ENCODE data around the gene SPNS2.

Gene SPNS2

DNA sequence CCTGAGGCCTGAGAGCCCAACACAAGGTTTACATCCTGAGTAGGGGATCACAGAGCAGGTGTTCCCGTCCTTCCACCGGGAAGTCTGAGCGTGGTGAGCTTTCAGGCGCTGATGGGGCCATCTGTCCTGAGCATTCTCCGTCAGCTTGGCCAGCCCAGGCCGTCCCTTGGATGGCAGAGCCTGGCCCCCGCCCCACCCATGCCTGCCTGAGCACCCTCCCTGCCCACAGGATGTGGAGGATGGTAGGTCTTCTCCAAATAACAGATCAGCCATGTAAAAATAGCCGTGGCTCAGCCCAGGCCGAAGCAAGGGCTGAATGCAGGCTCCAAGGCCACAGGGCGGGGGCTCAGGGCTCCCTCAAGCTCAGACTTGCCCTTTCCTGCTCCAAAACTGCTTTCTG lies 20.2 kb downstream of the SPNS2 start:
- in situ Hi-C loops (cut with MboI; ENCODE audit: low sequenced_read_pairs): no loop called here

DNA sequence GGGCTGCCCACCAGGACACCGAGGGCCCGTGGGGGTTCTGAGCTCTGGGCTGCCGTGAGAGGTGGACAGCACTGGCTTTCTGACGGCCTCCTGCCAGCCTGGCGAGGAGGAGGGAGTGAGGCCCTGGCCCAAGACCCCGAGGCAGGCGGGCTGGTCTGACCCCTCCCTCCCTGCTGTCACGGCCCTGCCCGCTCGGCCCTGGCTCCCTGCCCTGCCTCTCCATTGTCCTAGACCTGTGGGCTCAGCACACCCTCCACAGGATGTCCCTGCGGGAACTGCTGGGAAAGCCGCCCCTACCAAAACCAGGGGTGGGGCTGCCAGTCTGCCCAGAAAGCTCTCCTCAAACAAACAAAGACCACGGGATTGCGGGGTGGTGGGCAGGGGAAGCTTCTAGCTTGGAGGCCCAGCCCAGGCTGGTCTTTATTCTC lies 20.7 kb downstream of the SPNS2 start:
- in situ Hi-C loops (cut with MboI; ENCODE audit: low sequenced_read_pairs): no loop called here

DNA sequence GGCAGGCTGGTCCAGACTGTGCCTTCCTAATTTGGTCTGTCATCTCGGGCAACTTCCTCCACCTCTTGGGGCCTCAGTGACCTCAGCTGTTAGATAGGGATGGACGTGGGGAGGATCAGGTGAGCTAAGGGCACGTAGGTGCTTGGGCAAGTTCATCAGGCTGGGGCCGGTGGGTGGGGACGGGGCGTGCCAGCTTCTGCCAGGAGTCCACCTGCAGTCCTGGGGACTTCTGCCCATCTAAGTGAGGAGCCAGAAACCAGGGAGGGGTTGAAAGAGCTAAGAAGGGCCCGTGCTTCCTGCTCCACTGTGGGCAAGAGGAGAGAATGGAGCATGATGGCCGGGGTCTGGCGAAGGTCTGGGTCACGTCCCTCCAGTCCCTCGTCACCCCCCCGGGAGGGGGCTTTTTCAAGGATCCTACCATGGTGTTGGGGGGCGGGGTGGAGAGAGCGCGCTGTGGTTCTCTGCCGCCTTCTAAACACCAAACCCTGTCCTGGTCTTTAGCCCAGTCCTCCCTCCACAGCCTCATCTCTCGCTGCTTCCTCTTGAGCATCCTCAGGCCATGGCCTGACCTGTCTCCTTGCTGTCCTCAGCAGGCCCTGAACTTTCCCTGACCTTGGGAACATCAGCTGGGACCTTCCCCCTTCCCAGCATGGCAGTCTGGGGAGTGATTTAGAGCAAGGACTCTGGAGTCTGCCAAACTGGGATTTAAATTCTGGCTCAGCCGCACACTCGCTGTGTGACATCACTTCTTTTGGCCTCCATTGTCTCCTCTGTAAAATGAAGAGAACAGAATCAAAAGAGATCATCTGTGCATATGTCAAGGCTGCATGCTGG lies 21.6 kb downstream of the SPNS2 start:
- in situ Hi-C loops (cut with MboI; ENCODE audit: low sequenced_read_pairs): no loop called here

- in situ Hi-C loops (cut with MboI; ENCODE audit: low sequenced_read_pairs): no loop called here
Measured at GRCh38 chr17:4520894-4521600, 22.4 kb downstream of the SPNS2 start.

GRCh38 chr17:4522661-4523060 lies 24.0 kb downstream of the SPNS2 start:
- in situ Hi-C loops (cut with MboI; ENCODE audit: low sequenced_read_pairs): no loop called here

- in situ Hi-C loops (cut with MboI; ENCODE audit: low sequenced_read_pairs): no loop called here
Measured at GRCh38 chr17:4523946-4524345, 25.3 kb downstream of the SPNS2 start.

DNA sequence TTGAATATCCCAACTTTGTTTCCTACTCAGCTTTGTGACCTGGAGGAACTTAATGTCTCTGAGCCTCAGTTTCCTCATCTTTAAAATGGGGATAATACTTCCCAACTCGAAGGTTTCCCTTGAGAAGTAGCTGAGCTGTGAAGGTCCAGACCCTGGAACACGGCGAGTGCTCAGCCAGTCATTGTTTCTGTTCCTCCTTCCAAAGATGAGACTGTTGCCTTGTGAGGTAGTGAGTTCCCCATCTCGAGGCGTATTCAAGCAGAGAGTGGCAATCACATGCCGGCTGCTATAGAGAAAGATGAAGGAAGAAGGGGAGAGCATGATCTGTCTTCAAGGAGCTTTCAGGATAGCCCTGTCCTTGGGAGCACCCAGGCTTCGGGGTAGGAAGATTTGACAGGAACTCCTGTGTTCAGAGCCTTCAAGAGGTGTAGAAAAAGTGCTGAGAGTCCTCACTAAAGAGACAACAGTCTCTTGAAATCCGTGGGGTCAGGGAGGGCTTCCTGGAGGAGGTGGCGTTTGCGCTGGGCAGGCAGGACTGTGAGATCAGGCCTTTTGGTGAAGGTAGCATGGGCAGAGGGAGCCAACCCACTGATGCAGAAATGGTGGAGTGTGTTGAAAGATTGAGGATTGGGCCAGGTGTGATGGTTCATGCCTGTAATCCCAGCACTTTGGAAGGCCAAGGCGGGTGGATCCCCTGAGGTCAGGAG lies 27.2 kb downstream of the SPNS2 start:
- in situ Hi-C loops (cut with MboI; ENCODE audit: low sequenced_read_pairs): no loop called here

- in situ Hi-C loops (cut with MboI; ENCODE audit: low sequenced_read_pairs): no loop called here
Measured at GRCh38 chr17:4527134-4527533, 28.5 kb downstream of the SPNS2 start.

- in situ Hi-C loops (cut with MboI; ENCODE audit: low sequenced_read_pairs): no loop called here
Measured at GRCh38 chr17:4527566-4528125, 29.0 kb downstream of the SPNS2 start.

GRCh38 chr17:4529533-4530152 lies 31.0 kb downstream of the SPNS2 start:
- in situ Hi-C loops (cut with MboI; ENCODE audit: low sequenced_read_pairs): no loop called here

DNA sequence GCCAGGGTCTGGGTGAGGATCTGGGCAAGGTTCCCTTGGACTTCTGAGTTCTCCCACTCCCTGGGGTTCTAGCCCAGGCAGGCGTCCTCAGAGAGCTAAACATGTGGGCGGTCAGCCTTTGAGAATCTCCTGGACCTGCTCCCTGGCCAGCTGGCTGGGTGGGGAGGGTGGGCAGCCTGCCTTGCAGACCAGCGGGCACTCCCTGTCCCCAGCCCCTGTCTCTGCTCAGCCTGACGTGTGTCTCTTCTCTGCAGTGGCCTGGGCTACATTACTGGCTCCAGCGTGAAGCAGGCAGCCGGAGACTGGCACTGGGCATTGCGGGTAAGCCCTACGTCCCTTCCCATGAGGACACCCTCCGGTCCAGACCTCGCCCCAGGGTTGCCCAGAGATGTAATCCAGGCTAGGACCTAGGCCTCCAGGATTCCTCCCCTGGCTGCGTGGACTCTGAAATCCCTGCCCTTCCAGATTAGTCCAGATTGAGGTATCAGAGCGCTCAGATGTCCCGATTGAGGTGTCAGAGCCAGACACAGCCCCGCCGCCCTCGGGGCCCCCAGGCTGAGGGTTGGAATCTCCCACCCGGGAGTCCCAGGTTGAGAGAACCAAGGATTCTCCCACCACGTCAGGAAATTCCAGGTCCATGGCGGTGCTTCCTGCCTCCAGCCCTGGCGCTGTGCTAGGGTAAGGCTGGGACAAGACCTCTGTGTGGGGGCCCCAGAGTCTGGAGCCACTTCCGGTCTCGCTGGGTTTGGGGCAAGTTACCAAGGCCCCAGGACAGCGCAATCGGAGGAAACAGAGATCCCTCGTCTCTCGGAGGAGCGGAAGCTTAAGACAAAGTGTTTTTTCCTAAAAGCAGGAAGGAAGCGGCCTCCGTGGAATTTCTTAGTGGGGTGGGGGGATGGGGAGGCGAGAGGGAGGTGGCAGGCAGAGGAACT lies 32.4 kb downstream of the SPNS2 start:
- in situ Hi-C loops (cut with MboI; ENCODE audit: low sequenced_read_pairs): no loop called here

DNA sequence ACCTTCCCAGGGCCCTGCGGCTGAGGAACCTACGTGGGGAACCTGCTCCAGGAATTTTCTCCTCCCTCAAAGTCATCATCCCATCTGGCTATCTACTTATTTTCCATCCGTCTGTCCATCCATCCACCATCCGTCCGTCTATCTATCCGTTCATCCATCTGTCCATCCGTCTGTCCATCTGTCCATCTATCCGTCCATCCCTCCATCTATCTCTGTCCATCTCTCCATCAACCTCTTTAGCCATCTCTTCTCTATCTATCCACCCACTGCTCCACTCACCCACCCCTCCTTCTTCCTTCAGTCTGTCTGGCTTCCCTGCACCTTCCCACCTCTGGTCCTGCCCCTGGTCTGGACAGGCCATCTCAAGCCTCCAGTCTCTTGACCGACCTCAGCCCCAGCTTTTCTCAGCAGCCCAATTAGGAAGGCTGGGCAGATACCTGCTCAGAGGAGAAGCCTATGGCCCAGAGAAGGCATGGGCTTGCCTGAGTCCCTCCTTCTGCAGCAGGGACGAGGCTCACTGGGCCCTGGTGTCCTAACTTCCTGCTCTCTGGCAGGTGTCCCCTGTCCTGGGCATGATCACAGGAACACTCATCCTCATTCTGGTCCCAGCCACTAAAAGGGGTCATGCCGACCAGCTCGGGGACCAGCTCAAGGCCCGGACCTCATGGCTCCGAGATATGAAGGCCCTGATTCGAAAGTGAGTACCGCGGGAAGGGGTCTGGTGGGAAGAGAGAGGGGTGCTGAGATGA lies 33.5 kb downstream of the SPNS2 start:
- in situ Hi-C loops (cut with MboI; ENCODE audit: low sequenced_read_pairs): no loop called here

DNA sequence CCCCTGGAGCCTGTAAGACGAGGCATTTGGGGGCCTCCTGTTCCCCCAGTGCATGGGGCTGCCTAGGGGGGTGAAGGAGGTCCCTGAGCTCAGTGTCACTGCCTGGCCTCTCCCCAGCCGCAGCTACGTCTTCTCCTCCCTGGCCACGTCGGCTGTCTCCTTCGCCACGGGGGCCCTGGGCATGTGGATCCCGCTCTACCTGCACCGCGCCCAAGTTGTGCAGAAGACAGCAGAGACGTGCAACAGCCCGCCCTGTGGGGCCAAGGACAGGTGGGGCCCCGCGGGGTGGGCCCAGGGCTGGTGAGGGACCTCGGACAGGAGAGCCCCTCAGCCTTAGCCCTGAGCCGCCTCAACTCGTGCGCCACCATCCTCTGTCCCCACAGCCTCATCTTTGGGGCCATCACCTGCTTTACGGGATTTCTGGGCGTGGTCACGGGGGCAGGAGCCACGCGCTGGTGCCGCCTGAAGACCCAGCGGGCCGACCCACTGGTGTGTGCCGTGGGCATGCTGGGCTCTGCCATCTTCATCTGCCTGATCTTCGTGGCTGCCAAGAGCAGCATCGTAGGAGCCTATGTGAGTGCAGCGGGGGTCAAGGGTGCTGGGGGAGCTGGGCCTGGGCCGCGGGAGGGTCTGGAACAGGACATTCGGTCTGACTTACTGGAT lies 34.3 kb downstream of the SPNS2 start:
- in situ Hi-C loops (cut with MboI; ENCODE audit: low sequenced_read_pairs): no loop called here

GRCh38 chr17:4533523-4534504 lies 35.1 kb downstream of the SPNS2 start:
- in situ Hi-C loops (cut with MboI; ENCODE audit: low sequenced_read_pairs): no loop called here

DNA sequence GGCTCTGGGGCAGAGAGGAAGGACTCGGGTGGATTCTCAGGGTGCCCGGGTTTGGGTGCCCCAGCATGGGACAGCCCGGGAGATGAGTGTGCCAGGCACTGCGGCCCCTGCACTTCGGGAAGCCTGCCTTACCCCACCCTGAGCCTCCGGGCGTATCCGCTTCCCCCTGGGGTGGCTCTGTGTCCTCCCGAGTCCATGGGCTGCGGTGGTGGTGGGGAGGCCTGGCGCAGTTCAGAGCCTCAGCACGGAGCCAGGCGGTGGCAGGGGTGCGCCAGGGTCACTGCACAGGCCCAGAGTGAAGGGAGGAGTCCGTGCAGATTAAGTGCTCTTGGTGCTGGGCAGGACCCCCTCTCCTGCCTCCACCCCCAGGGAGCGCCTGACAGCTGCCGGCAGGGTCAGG lies 35.8 kb downstream of the SPNS2 start:
- in situ Hi-C loops (cut with MboI; ENCODE audit: low sequenced_read_pairs): no loop called here

GRCh38 chr17:4534928-4535666 lies 36.4 kb downstream of the SPNS2 start:
- in situ Hi-C loops (cut with MboI; ENCODE audit: low sequenced_read_pairs): no loop called here

Data from HL-60/S4 treated with retinoic acid at 250 ng/mL for 4 days and 3 days (cell line).